Testis (tissue), 2 donors: ENCODE data around the gene ZNF362.

Experiments
- POLR2A ChIP-seq: fragments of 450-650 bp; IDR thresholded peaks from one replicate; pipeline ENCODE4 v1.6.1; 2017; ENCODE audit warnings: antibody characterized with exemption, mild to moderate bottlenecking, moderate library complexity
- TF ChIP-seq, protein P1 (sequence below), 3 experiments: fragments of 450-650 bp in 2 of 3; fragments of 200-600 bp in 1 of 3; sonication (generic) in 1 of 3; IDR thresholded peaks; one replicate each; pipeline ENCODE4 v1.5.1; 2016 to 2019; ENCODE audit warnings: antibody characterized with exemption in 3 of 3, mild to moderate bottlenecking in 2 of 3, moderate library complexity in 1 of 3

DNA sequence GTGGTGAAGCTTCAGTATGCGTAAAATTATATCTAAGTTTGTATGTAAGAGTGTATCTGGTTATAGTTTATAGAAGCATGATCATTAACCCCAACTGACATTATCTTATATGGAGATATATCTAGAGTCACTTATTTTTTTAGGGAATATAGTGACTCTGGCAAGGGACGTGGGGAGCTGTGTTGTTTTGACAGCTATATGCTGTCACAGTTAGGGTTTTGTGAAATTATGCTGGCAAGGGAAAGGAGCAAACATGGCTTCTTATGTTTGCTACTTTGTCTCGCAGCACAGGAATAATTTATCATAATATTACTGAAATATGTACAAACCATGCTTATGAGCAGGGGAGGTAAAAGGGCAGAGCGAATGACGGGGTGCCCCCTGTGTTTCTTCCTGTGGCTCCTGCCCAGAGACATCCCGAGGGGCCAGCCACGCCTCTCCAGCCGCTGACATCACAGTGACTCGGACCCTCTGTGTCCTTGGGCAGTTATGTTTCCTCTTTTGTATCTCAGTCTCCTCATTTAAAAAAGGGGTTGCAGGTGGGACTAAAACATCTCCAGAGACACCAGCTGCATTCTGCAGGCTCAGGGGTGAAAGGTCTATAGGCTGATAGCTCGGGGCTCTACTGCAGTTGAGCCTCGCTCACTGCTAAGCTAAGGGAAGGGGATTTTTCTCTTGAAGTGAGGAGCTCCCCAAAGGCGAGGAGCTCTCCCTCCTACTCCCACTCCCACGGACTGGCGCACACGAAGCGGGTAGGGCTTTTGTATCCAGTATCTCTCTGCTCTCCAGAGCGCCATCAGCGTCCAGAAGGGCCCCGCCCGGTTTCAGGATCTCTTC lies 49.7 kb downstream of the ZNF362 start:
- TF ChIP-seq, protein P1, sequence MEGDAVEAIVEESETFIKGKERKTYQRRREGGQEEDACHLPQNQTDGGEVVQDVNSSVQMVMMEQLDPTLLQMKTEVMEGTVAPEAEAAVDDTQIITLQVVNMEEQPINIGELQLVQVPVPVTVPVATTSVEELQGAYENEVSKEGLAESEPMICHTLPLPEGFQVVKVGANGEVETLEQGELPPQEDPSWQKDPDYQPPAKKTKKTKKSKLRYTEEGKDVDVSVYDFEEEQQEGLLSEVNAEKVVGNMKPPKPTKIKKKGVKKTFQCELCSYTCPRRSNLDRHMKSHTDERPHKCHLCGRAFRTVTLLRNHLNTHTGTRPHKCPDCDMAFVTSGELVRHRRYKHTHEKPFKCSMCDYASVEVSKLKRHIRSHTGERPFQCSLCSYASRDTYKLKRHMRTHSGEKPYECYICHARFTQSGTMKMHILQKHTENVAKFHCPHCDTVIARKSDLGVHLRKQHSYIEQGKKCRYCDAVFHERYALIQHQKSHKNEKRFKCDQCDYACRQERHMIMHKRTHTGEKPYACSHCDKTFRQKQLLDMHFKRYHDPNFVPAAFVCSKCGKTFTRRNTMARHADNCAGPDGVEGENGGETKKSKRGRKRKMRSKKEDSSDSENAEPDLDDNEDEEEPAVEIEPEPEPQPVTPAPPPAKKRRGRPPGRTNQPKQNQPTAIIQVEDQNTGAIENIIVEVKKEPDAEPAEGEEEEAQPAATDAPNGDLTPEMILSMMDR (IDR thresholded peaks at IDR 0.05) = no peak
- TF ChIP-seq POLR2A = no peak
